Gastroesophageal sphincter (tissue), 4 donors: ENCODE data around the gene EHHADH. TPM values are rescaled to one million over a fixed set of nuclear protein-coding genes. Genes with fewer than 3 reads are reported as not detected.

Source experiments
- ATAC-seq: fragments of 150-250 bp; one replicate; pipeline ENCODE4 v1.9.1; 2016; ENCODE audit warnings: mild to moderate bottlenecking, moderate library complexity
- H3K27ac ChIP-seq, 4 donors: fragments of 200-600 bp; sonication (generic) in 3 of 4; 1 replicate in 3 of 4; 2 replicates in 1 of 4; pipeline ENCODE4 v1.5.1; 2016 to 2019
- H3K27me3 ChIP-seq: fragments of 200-600 bp; sonication (generic); one replicate; pipeline ENCODE4 v1.5.1; 2019
- H3K36me3 ChIP-seq, 2 donors: fragments of 200-600 bp; sonication (generic); one replicate each; pipeline ENCODE4 v1.5.1; 2019; ENCODE audit warnings: control low read depth in 1 of 2
- H3K4me1 ChIP-seq, 3 donors: fragments of 200-600 bp; sonication (generic); 1 replicate in 2 of 3; 2 replicates in 1 of 3; pipeline ENCODE4 v1.5.1; 2016 to 2019; ENCODE audit warnings: control low read depth in 2 of 3
- H3K4me3 ChIP-seq, 2 donors: fragments of 200-600 bp; sonication (generic); one replicate each; pipeline ENCODE4 v1.5.1; 2019; ENCODE audit warnings: mild to moderate bottlenecking in 1 of 2, moderate library complexity in 1 of 2
- H3K9me3 ChIP-seq, 3 donors: fragments of 200-600 bp; sonication (generic); one replicate each; pipeline ENCODE4 v1.5.1; 2017 to 2019; ENCODE audit warnings: control low read depth in 2 of 3
- EP300 ChIP-seq: sonication (generic); formaldehyde crosslinking; IDR thresholded peaks from one replicate; pipeline ENCODE4 v1.6.1; 2017; ENCODE audit warnings: antibody characterized with exemption, mild to moderate bottlenecking
- POLR2A ChIP-seq, 2 donors: fragments of 450-650 bp; IDR thresholded peaks; one replicate each; pipeline ENCODE4 v1.6.1; 2017; ENCODE audit warnings: antibody characterized with exemption in 2 of 2, mild to moderate bottlenecking in 2 of 2, moderate library complexity in 1 of 2
- POLR2AphosphoS5 ChIP-seq: sonication (generic); formaldehyde crosslinking; IDR thresholded peaks from one replicate; pipeline ENCODE4 v1.6.1; 2017; ENCODE audit warnings: antibody characterized with exemption
- WGBS, 2 donors: methylation state at CpG; one replicate each; pipeline ENCODE4 v1.1.5; 2018; ENCODE audit warnings: low coverage in 1 of 2; 5-methylcytosine and 5-hydroxymethylcytosine counted together
- total RNA-seq, 4 donors: library from RNA; depleted of rRNA; stranded (reverse); fragments of >200 nt; gene quantifications; one replicate each; pipeline ENCODE4 v1.1.0, GENCODE V29; 2016
- TF ChIP-seq, protein P1 (sequence below), 4 experiments: fragments of 200-600 bp in 2 of 4; fragments of 450-650 bp in 2 of 4; sonication (generic) in 1 of 4; IDR thresholded peaks; one replicate each; pipeline ENCODE4 v1.5.1; 2017 to 2019; ENCODE audit warnings: antibody characterized with exemption in 4 of 4, mild to moderate bottlenecking in 2 of 4, moderate library complexity in 2 of 4

EHHADH gene
- total RNA-seq, 4 donors from 2014 or later = 2.6 to 7.2 (median 4.3) TPM

DNA sequence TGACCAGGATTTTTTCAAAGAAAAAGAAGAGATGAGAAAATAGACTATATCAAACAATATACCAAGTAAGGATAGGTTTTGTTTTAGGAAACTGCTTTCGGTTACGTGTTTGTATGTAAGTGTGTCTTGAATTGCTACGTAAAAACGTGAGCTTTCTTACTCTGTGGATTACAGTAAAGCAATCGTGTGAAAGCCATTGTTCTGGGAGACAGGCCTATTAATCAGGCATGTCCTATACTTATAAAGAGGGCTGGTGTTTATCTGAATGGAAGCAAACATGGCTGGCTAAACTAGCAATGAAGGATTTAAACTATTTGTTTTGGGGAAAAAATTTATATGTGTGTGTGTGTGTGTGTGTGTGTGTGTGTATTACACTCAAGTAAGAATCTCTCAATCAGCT, 2.6 kb downstream of the EHHADH start:
- WGBS, 2 donors = 89 to 91% methylated on average over 5 of the region's 5 CpGs
- H3K4me3 ChIP-seq = no peak overlapping the region
- ATAC-seq = no peak

DNA sequence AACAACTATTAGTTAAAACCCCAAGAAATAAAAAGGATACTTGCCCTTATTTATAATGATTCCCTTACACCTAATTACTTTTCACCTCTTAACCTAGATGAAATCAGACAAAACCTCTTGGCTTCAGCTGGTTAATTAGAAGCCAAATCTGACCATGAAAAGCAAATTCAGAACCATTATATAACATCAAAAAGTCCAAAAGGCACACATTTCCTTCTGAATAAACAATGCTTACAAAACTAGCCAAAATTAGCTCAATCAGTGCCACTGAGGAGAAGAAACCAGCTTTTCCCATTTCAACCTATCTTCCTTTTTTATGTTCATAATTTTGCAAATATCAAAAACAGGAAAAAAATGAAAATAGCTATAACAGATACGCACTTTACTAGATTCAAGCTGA, 3.2 kb downstream of the EHHADH start:
- Histone ChIP-seq H3K4me1 (no peaks in the 10 kb centered on the region), H3K4me3 (no peak overlapping the region), H3K36me3 (peaks cover 0 to 22% of the 10 kb centered on the region in 2 donors), H3K27ac (no peak overlapping the region), H3K27me3 (no peaks in the 10 kb centered on the region), H3K9me3 (no peaks in the 10 kb centered on the region)
- 0 to 31% methylated on average over 1 of the region's 1 CpG for WGBS, 2 donors
- no peak for ATAC-seq
- no peak for TF ChIP-seq EP300
- no peak for TF ChIP-seq POLR2A (IDR thresholded peaks at IDR 0.05)
- TF ChIP-seq, protein P1, sequence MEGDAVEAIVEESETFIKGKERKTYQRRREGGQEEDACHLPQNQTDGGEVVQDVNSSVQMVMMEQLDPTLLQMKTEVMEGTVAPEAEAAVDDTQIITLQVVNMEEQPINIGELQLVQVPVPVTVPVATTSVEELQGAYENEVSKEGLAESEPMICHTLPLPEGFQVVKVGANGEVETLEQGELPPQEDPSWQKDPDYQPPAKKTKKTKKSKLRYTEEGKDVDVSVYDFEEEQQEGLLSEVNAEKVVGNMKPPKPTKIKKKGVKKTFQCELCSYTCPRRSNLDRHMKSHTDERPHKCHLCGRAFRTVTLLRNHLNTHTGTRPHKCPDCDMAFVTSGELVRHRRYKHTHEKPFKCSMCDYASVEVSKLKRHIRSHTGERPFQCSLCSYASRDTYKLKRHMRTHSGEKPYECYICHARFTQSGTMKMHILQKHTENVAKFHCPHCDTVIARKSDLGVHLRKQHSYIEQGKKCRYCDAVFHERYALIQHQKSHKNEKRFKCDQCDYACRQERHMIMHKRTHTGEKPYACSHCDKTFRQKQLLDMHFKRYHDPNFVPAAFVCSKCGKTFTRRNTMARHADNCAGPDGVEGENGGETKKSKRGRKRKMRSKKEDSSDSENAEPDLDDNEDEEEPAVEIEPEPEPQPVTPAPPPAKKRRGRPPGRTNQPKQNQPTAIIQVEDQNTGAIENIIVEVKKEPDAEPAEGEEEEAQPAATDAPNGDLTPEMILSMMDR (IDR thresholded peaks at IDR 0.05) = no peak
- no peak for TF ChIP-seq POLR2AphosphoS5

More for the DNA sequence above, 2.6 kb downstream of the EHHADH start:
- peaks cover 0 to 17% of the 10 kb centered on the region in 2 donors for H3K36me3 ChIP-seq
- no peak overlapping the region for H3K27ac ChIP-seq
- TF ChIP-seq EP300 (no peak), POLR2A (IDR thresholded peaks at IDR 0.05) (no peak), POLR2AphosphoS5 (no peak)
- TF ChIP-seq, protein P1 (IDR thresholded peaks at IDR 0.05) = no peak
- no peaks in the 10 kb centered on the region for H3K4me1 ChIP-seq
- no peaks in the 10 kb centered on the region for H3K9me3 ChIP-seq
- H3K27me3 ChIP-seq = no peaks in the 10 kb centered on the region

GRCh38 chr3:185250247-185250646, 3.6 kb downstream of the EHHADH start:
- Histone ChIP-seq H3K4me3 (no peak overlapping the region), H3K27ac (no peak overlapping the region), H3K4me1 (no peaks in the 10 kb centered on the region), H3K36me3 (peaks cover 0 to 22% of the 10 kb centered on the region in 2 donors), H3K9me3 (no peaks in the 10 kb centered on the region), H3K27me3 (no peaks in the 10 kb centered on the region)
- TF ChIP-seq EP300 (no peak), POLR2A (IDR thresholded peaks at IDR 0.05) (no peak), POLR2AphosphoS5 (no peak)
- TF ChIP-seq, protein P1 (IDR thresholded peaks at IDR 0.05) = no peak
- no peak for ATAC-seq

DNA sequence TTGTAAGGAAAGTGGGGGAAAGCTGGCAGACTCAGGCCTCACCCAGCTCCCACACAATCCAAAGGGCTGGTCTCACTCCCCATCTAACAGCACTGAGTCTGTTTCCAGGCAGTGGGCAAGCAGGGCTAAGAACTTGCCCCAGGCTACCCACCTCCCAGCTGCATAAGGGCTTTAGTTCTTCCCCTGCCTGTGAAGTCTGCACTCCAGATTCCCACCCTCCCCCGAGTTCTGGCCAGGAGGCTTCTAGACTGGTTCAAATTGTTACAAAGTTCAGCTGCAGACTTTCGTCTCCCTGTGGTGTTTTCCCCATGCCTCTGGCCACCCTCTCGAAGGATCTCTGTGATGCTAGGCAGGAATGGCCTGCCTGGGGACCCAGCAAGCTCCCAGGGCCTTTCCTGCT, 11.2 kb downstream of the EHHADH start:
- WGBS, 2 donors = 83 to 88% methylated on average over 1 of the region's 3 CpGs
- ATAC-seq = no peak
- Histone ChIP-seq H3K4me1 (no peaks in the 10 kb centered on the region), H3K9me3 (peaks cover 0 to 19% (median 0%) of the 10 kb centered on the region in 3 donors), H3K36me3 (peaks cover 0 to 15% of the 10 kb centered on the region in 2 donors), H3K4me3 (no peak overlapping the region), H3K27me3 (no peaks in the 10 kb centered on the region), H3K27ac (no peak overlapping the region)
- no peak for TF ChIP-seq EP300
- TF ChIP-seq, protein P1 (IDR thresholded peaks at IDR 0.05) = no peak
- no peak for TF ChIP-seq POLR2A (IDR thresholded peaks at IDR 0.05)
- no peak for TF ChIP-seq POLR2AphosphoS5

- ATAC-seq = no peak
- Histone ChIP-seq H3K27me3 (no peaks in the 10 kb centered on the region), H3K36me3 (peaks cover 0 to 33% of the 10 kb centered on the region in 2 donors), H3K4me3 (no peak overlapping the region), H3K27ac (no peak overlapping the region), H3K9me3 (peaks cover 0 to 62% (median 0%) of the 10 kb centered on the region in 3 donors), H3K4me1 (no peaks in the 10 kb centered on the region)
- TF ChIP-seq EP300 (no peak), POLR2AphosphoS5 (no peak), POLR2A (IDR thresholded peaks at IDR 0.05) (no peak)
- TF ChIP-seq, protein P1 (IDR thresholded peaks at IDR 0.05) = no peak
These were observed 16.9 kb downstream of the EHHADH start for GRCh38 chr3:185236969-185237368.
